Measurements from ENCODE around the gene GPR62.

- TF ChIP-seq CTCF (IDR thresholded peaks at IDR 0.05; ENCODE audit: control extremely low read depth in 1 of 3, insufficient read depth in 1 of 3, low read depth in 1 of 3, low read length in 3 of 3), result no peak
- no peak for TF ChIP-seq TAF1 (IDR thresholded peaks at IDR 0.05; ENCODE audit: low read depth, low read length)
- no peak for TF ChIP-seq USF2 (IDR thresholded peaks at IDR 0.05; ENCODE audit: low read length)
- TF ChIP-seq HDAC6 (IDR thresholded peaks at IDR 0.05; ENCODE audit: low read depth, low read length), result no peak
- no peak for TF ChIP-seq MAX (IDR thresholded peaks at IDR 0.05)
- TF ChIP-seq EP300 (IDR thresholded peaks at IDR 0.05; ENCODE audit: borderline replicate concordance in 1 of 2, low read depth in 2 of 2, low read length in 2 of 2), result no peak
- no peak for TF ChIP-seq BRCA1 (IDR thresholded peaks at IDR 0.05; ENCODE audit: low read depth, low read length)
- TF ChIP-seq RFX5 (IDR thresholded peaks at IDR 0.05; ENCODE audit: borderline replicate concordance, low read depth, low read length), result no peak
- no peak for TF ChIP-seq CHD7 (IDR thresholded peaks at IDR 0.05; ENCODE audit: insufficient replicate concordance, low read length)
- no peak for TF ChIP-seq EZH2 (IDR thresholded peaks at IDR 0.05; ENCODE audit: low read depth, low read length, severe bottlenecking)
- TF ChIP-seq POLR2A (IDR thresholded peaks at IDR 0.05; ENCODE audit: control extremely low read depth in 1 of 2, low read depth in 2 of 2, low read length in 2 of 2), result no peak
- no peak for TF ChIP-seq SP1 (IDR thresholded peaks at IDR 0.05; ENCODE audit: low read depth, low read length)
- no peak for TF ChIP-seq HDAC2 (IDR thresholded peaks at IDR 0.05; ENCODE audit: borderline replicate concordance in 1 of 2, low read depth in 2 of 2, low read length in 2 of 2)
- no peak for TF ChIP-seq YY1 (IDR thresholded peaks at IDR 0.05; ENCODE audit: low read depth, low read length)
Measured at GRCh38 chr3:51946796-51947195, 8.4 kb upstream of the GPR62 start.

Data from H1 (cell line).